GM12864 (cell line): ENCODE results near the gene CHGA.

Source experiments
- DNase-seq: peaks from one replicate; pipeline ENCODE4 v3.0.0-alpha.2; 2011; ENCODE audit warnings: low read depth
- H3K4me3 ChIP-seq: 2 replicates; pipeline ENCODE4 v1.5.1; 2011; ENCODE audit warnings: mild to moderate bottlenecking, low read depth, low read length, control low read depth
- TF ChIP-seq, protein P1 (sequence below): IDR thresholded peaks from 2 replicates; pipeline ENCODE4 v1.5.1; 2011; ENCODE audit warnings: low read depth, mild to moderate bottlenecking, moderate library complexity, low read length, control low read depth, inconsistent platforms; ENCODE audit errors: missing control alignments

The CHGA gene

GRCh38 chr14:92934196-92935085 lies 11.5 kb downstream of the CHGA start:
- TF ChIP-seq, protein P1, sequence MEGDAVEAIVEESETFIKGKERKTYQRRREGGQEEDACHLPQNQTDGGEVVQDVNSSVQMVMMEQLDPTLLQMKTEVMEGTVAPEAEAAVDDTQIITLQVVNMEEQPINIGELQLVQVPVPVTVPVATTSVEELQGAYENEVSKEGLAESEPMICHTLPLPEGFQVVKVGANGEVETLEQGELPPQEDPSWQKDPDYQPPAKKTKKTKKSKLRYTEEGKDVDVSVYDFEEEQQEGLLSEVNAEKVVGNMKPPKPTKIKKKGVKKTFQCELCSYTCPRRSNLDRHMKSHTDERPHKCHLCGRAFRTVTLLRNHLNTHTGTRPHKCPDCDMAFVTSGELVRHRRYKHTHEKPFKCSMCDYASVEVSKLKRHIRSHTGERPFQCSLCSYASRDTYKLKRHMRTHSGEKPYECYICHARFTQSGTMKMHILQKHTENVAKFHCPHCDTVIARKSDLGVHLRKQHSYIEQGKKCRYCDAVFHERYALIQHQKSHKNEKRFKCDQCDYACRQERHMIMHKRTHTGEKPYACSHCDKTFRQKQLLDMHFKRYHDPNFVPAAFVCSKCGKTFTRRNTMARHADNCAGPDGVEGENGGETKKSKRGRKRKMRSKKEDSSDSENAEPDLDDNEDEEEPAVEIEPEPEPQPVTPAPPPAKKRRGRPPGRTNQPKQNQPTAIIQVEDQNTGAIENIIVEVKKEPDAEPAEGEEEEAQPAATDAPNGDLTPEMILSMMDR, result no peak
- H3K4me3 ChIP-seq, result no peak overlapping the region
- DNase-seq, result no peak

- no peak for DNase-seq
- TF ChIP-seq, protein P1, result no peak
- no peak overlapping the region for H3K4me3 ChIP-seq
These were observed 12.5 kb downstream of the CHGA start for GRCh38 chr14:92935446-92935845.

DNA sequence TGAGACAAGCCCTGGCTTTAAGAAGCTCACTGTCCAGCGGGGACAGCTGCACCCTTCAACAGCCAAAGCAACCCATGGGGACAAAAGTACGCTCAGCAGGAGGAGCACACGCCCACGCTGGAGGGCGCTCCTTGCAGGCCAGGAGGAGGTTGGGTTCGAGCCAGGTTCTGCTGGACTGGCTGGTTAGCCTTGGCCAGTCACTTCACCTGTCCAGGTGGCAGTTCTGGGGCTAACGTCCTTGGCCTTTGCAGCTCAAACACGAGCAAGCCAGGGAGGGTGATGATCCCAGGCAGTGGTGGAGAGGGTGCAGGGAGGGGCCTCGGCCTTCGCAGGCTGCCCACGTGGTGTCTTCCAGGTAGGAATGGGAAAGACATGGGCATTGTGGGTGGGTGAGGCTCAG lies 13.1 kb downstream of the CHGA start:
- TF ChIP-seq, protein P1, result no peak
- no peak for DNase-seq
- H3K4me3 ChIP-seq, result no peak overlapping the region

GRCh38 chr14:92937051-92937937 lies 14.3 kb downstream of the CHGA start:
- DNase-seq, result no peak
- no peak overlapping the region for H3K4me3 ChIP-seq
- TF ChIP-seq, protein P1, result no peak

GRCh38 chr14:92938235-92938875 lies 15.4 kb downstream of the CHGA start:
- DNase-seq, result no peak
- H3K4me3 ChIP-seq, result no peak overlapping the region
- TF ChIP-seq, protein P1, result no peak

GRCh38 chr14:92938890-92939671 lies 16.1 kb downstream of the CHGA start:
- TF ChIP-seq, protein P1, result no peak
- DNase-seq, result no peak

More at GRCh38 chr14:92938890-92939671, 16.1 kb downstream of the CHGA start:
- no peak overlapping the region for H3K4me3 ChIP-seq
